ENCODE measurements around the gene PXYLP1.

Gene PXYLP1

GRCh38 chr3:141230293-141230692 is 1.3 kb upstream of the PXYLP1 start:
- no peak for DNase-seq

GRCh38 chr3:141231952-141232823 is 563 bp downstream of the PXYLP1 start:
- peak; percentile 15 for DNase-seq

DNA sequence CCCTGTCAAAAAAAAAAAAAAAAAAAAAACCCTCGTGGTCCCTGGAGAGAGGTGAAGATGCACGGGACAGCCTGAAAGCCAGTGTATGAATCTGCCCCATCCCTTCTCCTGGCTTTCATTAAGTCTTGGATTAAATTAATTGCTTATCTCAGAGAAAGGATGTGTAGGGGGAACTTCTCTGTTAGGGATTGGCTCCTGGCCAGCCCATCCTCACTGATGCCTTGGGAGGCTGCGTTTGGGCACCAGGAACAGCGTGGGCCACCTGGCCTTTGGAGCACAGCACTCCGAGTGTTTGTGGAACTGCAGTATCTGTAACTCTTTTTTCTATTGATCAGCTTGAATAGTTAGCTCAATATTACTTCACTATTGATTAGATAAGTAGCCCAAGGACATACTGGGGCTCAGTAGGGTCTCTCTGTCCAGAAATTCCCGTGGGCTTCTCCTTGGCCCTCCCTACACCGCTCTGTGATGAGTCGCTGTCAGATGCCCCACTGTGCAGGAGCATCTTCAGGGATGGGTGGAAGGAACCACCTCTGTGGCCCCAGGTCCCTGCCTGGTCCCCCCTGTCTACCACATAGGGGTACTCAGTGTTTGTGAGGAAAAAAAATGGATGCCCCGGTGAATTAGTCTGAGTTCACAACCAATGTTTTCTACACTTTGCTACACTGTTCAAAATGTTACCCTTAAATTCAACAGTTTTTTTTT is 2.0 kb downstream of the PXYLP1 start:
- no peak for DNase-seq

DNA sequence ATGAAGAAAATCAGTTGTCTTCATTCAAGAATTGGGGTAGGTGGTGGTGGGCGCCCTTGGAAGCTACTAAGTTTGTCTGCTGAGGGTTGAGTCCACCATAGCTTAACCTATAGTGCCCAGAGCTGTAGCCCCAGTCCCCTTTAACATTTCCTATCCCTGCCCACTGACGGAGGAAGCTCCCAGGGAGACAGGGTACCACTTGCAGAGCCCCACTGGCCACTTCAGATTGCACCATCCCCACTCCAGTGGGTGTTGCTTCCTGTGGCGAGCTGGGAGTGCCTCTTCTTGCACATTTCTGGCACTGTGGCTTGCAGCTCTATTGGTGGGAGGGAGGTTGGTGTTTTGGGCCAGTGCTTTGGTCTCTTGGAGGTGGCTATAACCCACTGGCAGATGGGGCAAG is 2.7 kb downstream of the PXYLP1 start:
- DNase-seq: no peak

DNA sequence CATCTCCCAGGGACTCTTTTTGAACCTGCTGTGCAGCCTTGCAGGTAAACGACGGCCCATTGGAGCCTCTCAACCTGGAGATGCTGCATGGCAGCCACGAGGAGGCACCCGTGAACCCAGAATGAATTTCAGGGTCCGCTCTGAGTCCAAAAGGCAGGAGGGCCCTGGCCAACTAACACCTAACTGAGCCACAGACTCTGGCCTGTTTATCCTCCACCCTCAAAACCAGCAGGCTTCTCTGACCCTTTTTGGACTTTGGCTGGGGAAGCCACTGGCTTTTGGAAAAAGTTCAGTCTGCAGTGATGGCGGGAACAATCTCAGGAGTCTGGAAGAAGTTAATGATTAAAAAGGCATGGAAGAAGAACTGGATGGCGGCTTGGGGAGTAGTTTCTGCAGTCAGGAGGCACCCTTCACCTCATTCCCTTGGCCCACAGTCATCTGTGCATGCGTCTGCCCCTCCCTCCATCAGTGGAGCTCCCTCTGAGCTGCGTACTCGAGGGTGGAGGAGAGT is 4.1 kb downstream of the PXYLP1 start:
- no peak for DNase-seq

DNA sequence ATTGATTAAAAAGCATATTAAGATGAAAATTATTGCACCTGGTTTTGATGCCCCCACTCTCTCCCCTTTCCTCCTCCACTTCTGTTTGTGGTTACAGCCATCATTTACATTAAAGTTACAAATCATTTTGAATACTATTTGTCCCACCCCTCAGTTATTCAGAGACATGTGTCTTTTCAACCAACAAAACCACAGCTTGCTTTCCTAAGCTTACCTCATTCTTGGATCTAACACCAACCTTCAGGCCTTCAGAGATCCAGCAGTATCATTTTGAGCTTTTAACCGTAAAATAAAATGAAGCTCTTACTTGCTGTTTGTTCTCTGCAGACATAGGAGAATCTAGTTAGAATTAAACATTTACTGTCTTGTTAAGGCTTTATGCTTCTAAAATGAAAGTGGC is 4.7 kb downstream of the PXYLP1 start:
- DNase-seq: no peak

GRCh38 chr3:141237701-141238521 is 6.3 kb downstream of the PXYLP1 start:
- no peak for DNase-seq

DNA sequence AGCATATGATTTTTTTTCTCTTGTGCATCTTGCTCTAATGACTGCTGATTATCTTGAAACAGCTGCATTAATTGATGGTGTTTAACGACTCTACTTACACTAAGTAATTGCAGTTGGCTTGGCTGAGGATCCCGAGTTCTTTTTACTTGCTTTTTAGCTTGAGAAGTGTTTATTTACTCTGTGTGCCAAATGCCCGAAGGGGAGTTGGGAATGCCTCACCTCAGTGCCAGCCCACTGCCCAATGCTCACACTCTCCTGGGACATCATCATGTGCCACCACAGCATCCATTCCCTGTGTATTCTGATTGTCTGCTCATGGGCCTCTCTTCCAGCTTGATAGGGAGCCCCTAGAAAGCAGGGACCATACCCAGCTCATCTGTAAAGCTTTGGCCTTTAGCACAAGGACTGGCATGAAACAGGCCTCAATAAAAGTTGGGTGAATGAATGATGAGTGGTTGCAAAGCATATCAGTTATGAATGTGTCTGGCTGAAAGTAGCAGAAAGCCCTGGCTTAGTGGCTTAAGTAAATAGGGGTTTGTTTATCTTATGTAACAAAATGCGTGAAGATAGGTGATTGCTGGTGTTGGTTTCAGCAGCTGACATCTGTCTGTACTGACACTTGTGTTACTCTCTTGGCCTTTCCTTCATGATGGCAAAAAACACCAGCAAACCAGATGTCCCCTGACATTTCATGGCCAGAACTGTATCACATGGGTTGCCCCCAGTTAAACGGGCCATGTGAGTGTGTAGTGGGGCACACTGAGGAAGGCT is 8.1 kb downstream of the PXYLP1 start:
- DNase-seq: no peak

- DNase-seq: no peak
Observed at GRCh38 chr3:141240286-141240685, 8.7 kb downstream of the PXYLP1 start.

GRCh38 chr3:141240687-141241615 is 9.3 kb downstream of the PXYLP1 start:
- DNase-seq: no peak

GRCh38 chr3:141241616-141242376 is 10.2 kb downstream of the PXYLP1 start:
- no peak for DNase-seq

- DNase-seq: no peak
Observed at GRCh38 chr3:141242377-141243092, 10.9 kb downstream of the PXYLP1 start.

GRCh38 chr3:141243271-141243707 is 11.7 kb downstream of the PXYLP1 start:
- peak; percentile 10 for DNase-seq

- no peak for DNase-seq
Observed at GRCh38 chr3:141246224-141246957, 14.8 kb downstream of the PXYLP1 start.

- DNase-seq: no peak
Observed at GRCh38 chr3:141246958-141247301, 15.3 kb downstream of the PXYLP1 start.

- DNase-seq: no peak
Observed at GRCh38 chr3:141248064-141248463, 16.4 kb downstream of the PXYLP1 start.

DNA sequence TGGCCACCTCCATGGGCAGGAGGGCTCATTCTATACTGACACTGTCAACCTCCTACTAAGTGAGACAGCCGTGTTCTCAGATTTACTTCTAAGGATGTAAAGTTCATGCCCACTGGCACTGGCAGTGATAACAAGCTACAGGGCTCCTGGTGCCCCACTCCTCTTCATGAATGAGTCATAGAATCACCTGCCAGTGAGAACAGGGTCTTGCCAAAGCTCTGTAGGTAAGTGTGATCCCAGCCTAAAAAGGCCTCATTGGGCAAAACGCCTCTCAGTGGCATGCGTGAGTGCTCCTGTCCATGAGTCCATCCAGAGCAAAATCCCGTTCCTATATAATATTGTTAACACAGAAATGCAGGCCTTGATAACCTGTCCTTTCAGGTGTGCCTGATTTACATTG is 17.4 kb downstream of the PXYLP1 start:
- no peak for DNase-seq

DNA sequence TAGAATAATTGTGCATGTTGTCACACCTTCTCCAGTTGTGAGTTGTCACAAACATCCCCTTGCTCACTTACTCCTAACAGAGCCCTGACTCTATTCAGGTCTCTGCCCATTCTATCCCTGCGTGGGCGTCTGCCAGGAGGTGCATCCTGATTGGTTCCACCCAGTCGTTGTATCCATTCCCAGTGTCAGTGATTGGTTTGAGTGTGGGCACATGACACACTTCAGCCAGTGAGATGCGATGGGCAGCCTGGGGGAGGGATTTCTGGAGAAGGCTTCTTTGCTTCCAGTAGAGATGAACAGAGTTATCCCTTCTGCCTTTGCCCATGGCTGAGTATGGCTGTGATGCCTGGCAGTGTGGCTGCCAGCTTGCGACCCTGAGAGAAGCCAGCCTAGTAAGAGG is 18.7 kb downstream of the PXYLP1 start:
- DNase-seq: no peak

- DNase-seq: no peak
Observed at GRCh38 chr3:141250828-141251227, 19.2 kb downstream of the PXYLP1 start.

Measured in activated effector memory CD4-positive, alpha-beta T cell treated with Interleukin-2 at 50 U/mL for 16 hours (primary cell).